VCaP (cell line): ENCODE measurements around the gene ADGRG7.

Experiments used
- H3K27ac ChIP-seq: fragments of 450-650 bp; 2 replicates; pipeline ENCODE4 v1.5.1; 2017
- TF ChIP-seq, protein P1 (sequence below): fragments of 450-650 bp; conservative IDR thresholded peaks from 2 replicates; pipeline ENCODE4 v1.5.1; 2017; ENCODE audit warnings: mild to moderate bottlenecking, moderate library complexity

The ADGRG7 gene

DNA sequence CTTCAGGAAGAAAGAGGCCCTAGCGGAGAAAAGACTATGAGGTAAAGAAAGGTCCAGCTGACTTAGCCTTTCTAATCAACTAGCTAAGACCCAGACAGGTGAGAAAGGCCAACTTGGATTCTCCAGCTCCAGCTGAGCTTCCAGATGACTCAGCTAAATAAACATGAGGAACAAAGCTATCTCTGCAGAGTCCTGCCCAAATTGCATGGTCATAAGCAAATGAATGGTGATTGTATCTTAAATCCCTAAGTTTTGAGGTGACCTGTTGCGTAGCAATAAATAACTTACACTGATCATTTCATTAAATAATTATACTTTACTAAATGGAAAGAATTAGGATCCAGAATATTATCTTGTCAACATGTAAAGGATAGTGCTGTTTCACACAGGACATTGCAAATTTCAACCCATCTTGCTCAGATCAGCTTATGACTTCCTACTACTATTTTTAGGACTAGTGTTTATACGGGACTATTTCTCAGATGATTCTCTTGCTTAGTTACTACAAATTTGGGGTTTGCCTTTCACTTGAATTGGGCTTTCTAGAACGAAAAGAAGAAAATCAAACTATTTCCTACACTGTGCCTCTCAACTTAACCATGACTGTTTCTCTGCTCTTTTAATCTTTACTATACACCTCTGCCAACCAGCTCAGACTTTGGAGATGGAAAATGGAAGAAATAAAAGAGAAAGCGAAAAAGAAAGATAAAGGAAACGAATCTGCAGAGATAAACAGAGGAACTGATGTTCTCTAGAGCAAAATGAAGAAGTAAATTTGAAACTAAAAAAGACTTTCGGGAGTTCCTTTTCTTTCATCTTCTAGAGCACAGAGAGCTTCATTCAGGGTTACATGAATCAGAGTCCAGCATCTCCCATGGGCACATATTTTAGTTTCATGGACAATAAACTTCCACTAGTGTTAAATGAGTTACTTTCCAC lies 6.6 kb upstream of the ADGRG7 start:
- TF ChIP-seq, protein P1, sequence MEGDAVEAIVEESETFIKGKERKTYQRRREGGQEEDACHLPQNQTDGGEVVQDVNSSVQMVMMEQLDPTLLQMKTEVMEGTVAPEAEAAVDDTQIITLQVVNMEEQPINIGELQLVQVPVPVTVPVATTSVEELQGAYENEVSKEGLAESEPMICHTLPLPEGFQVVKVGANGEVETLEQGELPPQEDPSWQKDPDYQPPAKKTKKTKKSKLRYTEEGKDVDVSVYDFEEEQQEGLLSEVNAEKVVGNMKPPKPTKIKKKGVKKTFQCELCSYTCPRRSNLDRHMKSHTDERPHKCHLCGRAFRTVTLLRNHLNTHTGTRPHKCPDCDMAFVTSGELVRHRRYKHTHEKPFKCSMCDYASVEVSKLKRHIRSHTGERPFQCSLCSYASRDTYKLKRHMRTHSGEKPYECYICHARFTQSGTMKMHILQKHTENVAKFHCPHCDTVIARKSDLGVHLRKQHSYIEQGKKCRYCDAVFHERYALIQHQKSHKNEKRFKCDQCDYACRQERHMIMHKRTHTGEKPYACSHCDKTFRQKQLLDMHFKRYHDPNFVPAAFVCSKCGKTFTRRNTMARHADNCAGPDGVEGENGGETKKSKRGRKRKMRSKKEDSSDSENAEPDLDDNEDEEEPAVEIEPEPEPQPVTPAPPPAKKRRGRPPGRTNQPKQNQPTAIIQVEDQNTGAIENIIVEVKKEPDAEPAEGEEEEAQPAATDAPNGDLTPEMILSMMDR = no peak
- H3K27ac ChIP-seq = peak overlapping the region; percentile 4; the same call in 1 of the 2 replicates

DNA sequence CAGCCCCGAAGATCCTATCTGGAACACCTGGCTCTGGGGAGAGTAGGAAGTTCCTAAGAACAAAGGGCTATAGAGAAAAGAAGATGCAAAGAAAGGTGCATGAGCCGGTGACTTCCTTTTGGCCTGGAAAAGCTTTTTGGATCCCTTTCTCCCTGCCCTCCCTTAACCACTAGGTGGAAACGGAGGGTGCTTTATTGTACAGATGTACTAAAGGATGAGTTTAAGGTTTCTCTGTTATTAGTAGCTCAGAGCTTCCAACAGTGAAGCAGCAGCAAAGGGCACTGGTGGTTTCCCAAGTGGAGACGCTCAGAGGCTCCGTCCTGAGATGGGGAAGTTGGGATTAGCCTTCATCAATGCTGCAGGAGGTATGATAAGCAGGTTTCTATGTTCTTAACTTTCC lies 5.9 kb upstream of the ADGRG7 start:
- TF ChIP-seq, protein P1 = peak; percentile 73

DNA sequence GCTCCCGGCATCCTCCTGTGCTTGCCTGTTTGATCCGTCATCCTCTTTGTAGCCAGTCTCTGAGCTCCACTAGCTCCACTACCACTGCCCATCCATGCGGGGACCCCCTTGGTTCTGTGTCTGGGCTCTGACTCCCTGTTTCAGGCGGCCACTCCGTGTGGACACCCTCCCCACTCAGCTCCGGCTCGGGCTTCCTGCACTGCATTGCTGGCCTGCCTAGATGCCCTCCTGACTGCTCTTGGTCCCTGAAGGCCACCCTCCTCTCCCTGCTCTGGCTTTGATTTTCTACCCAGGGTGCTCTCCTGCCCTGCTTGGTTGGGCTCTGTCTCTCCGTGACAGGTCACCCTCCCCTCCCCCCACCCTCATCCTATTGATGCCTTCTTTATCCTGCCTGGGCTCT lies 4.0 kb upstream of the ADGRG7 start:
- TF ChIP-seq, protein P1 = no peak
- no peak overlapping the region for H3K27ac ChIP-seq

More for the DNA sequence above, 5.9 kb upstream of the ADGRG7 start:
- H3K27ac ChIP-seq = peak overlapping the region; percentile 4; the same call in 1 of the 2 replicates

DNA sequence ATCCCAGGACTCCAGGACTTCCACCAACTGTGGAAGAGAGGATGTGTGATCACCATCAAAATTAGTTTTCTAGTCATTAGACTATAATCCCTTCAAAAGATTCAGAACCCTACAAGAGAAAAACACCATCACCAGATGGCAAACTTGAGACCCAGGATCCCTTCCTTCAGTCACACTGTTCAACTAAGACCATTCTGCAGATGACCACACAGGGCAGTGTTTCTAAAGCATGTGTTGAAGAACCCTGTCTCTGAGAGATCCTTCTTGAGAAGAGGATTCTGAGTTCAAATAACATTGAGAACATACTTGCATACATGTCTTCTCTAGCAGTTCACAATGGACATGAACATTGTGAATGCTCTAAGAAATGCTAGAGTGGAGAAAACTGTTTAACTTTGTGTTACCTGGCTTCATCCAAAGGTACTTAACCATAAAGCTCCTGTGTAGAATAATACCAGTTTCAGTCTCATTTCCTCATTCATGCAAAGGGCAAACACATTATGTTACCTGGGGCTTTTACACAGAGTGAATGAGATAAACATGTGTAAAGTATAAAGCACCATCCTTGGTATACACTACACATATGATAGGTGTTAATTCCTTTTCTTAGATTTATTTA lies 2.4 kb upstream of the ADGRG7 start:
- no peak overlapping the region for H3K27ac ChIP-seq

DNA sequence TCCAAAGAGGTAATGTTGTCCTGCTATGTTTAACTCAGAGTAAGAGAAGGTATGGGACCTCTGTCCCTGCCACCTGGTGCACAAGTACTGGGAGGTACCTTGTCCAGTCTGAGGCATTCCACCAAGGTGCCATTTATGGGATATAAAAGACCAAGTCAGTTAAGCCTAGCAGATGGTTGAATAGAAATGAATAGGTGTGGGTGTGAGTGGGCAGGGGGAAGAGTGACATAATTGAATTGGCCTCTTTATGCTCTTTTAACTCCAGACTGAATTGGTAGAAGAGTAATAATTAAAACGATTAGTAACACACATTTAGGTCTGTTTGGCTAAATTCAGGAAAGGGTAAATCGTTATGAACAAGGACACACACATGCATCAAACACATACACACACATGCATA lies 562 bp downstream of the ADGRG7 start:
- H3K27ac ChIP-seq = no peak overlapping the region
- TF ChIP-seq, protein P1 = no peak

More for the DNA sequence above, 2.4 kb upstream of the ADGRG7 start:
- TF ChIP-seq, protein P1 = no peak

DNA sequence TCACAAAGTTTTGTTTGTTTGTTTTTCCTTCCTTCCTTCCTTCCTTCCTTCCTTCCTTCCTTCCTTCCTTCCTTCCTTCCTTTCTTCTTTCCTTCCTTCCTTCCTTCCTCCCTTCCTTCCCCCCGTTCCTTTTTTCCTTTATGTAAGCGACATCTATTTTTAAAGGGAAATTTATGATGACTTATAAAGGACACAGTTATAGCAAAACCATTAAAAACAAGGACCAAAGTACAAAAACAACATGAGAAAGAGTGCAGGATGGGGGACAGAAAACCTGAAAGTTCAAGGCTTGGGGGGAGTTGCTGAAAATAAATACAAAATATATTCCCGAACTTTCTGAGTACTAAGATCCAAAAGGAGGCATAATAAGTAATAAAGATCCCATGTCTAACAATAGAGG lies 1.8 kb downstream of the ADGRG7 start:
- TF ChIP-seq, protein P1 = no peak
- H3K27ac ChIP-seq = no peak overlapping the region

DNA sequence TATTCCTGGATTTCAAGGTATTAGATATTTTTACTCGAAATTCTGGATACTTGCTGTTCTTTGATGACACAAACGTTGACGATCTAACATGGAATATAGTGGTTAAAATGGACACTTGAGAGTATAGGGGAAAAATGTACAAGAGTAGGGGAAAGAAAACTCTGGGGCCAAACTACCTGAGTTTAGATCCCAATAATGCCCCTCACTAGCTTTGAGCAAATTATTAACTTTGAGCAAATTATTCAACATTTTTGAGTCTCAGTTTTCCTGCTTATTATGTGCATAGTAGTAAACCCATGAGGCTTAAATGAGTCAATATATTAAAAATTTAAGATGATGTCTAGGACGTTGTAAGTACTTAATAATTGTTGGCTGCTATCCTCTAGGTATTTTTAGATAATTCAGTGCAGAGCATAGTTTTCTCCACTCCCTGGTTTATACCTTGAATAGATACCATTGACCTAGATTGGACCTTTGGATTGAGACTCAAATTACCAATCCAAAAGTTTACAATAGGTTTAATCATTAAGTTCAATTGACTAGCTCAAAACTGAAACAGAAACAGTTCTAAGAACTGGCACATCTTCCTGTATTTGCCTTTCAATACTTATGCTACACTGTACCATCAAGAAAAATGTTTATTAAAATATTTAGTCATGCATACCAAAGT lies 4.5 kb downstream of the ADGRG7 start:
- H3K27ac ChIP-seq = no peak overlapping the region
- TF ChIP-seq, protein P1 = no peak
